Measurements from ENCODE around the gene TMEM154.
A peak's percentile ranks its signal among the peaks of the same experiment; 100 is the strongest.

Gene TMEM154

DNA sequence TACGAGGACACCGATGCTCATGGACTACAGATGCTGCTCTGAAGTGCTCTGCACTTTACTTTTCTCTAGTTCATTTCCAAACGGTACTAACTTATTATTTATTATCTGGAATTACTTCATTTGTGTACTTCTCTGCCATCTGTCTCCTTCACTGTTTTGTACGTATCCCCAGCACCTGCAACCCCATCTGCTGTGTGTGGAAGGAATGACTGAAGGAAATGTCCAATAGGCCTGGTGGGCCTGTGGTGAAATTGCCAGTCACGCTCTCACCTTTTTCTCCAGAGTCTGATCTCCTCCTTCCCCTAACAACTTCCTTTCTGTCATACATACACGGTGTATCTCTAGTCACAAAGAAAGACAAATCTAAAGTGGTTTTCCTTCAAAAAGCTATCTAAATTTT, 12.9 kb downstream of the TMEM154 start:
- no peak overlapping the region for H3K4me3 ChIP-seq (ENCODE audit: low read length)
- no peak for TF ChIP-seq ZNF274 (IDR thresholded peaks at IDR 0.05; ENCODE audit: low read depth, low read length)

GRCh38 chr4:152665691-152666395, 14.0 kb downstream of the TMEM154 start:
- H3K4me3 ChIP-seq (ENCODE audit: low read length) = no peak overlapping the region
- TF ChIP-seq ZNF274 (IDR thresholded peaks at IDR 0.05; ENCODE audit: low read depth, low read length) = no peak

- peak overlapping the region; percentile 27; the same call in 1 of the 2 replicates for H3K4me3 ChIP-seq (ENCODE audit: low read length)
Measured at GRCh38 chr4:152664067-152664378, 15.8 kb downstream of the TMEM154 start.

GRCh38 chr4:152663203-152664066, 16.4 kb downstream of the TMEM154 start:
- H3K4me3 ChIP-seq (ENCODE audit: low read length) = peak overlapping the region; percentile 27; the same call in 1 of the 2 replicates

GRCh38 chr4:152661649-152662048, 18.1 kb downstream of the TMEM154 start:
- TF ChIP-seq ZNF274 (IDR thresholded peaks at IDR 0.05; ENCODE audit: low read depth, low read length) = no peak
- no peak overlapping the region for H3K4me3 ChIP-seq (ENCODE audit: low read length)

More at GRCh38 chr4:152663203-152664066, 16.4 kb downstream of the TMEM154 start:
- TF ChIP-seq ZNF274 (IDR thresholded peaks at IDR 0.05; ENCODE audit: low read depth, low read length) = no peak

DNA sequence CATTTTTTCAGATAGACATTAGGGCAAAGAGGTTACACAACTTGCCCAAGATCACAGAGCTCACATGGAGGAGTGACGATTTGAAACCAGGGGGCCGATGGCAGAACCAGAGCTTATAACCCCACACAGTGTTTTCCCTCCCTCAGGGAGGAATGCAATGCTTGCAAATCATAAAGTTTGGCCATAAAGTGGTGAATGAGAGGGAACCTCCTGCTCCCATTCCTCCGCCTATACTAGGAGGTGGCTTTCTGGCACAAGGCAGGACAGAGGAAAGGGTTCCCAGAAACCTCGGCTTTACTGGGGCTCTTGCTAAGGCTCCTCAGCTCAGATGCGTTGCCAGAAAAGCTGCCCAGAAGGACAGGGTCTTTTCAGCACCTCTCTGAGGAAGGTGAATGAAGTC, 19.3 kb downstream of the TMEM154 start:
- H3K4me3 ChIP-seq (ENCODE audit: low read length) = no peak overlapping the region
- TF ChIP-seq ZNF274 (IDR thresholded peaks at IDR 0.05; ENCODE audit: low read depth, low read length) = no peak

- no peak overlapping the region for H3K4me3 ChIP-seq (ENCODE audit: low read length)
- TF ChIP-seq ZNF274 (IDR thresholded peaks at IDR 0.05; ENCODE audit: low read depth, low read length) = no peak
Measured at GRCh38 chr4:152659806-152660205, 20.0 kb downstream of the TMEM154 start.

DNA sequence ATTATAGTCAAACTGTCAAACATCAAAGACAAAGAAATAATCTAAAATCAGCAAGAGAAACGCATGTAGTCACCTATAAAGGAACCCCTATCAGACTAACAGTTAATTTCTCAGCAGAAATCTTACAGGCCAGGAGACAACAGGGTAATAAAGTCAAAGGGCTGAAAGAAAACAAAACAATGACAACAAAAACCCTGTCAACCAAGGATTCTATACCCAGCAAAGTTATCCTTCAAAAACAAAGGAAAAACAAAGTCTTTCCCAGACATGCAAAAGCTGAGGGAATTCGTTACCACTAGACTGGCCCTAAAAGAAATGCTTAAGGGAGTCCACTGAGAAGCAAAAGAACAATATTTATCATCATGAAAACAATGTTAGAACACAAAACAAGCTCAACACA, 22.1 kb downstream of the TMEM154 start:
- no peak for TF ChIP-seq ZNF274 (IDR thresholded peaks at IDR 0.05; ENCODE audit: low read depth, low read length)

GRCh38 chr4:152655272-152656129, 24.3 kb downstream of the TMEM154 start:
- H3K4me3 ChIP-seq (ENCODE audit: low read length) = no peak overlapping the region
- no peak for TF ChIP-seq ZNF274 (IDR thresholded peaks at IDR 0.05; ENCODE audit: low read depth, low read length)

More for the DNA sequence above, 22.1 kb downstream of the TMEM154 start:
- H3K4me3 ChIP-seq (ENCODE audit: low read length) = no peak overlapping the region

GRCh38 chr4:152652102-152652501, 27.7 kb downstream of the TMEM154 start:
- H3K4me3 ChIP-seq (ENCODE audit: low read length) = no peak overlapping the region

GRCh38 chr4:152651473-152652060, 28.2 kb downstream of the TMEM154 start:
- no peak overlapping the region for H3K4me3 ChIP-seq (ENCODE audit: low read length)
- no peak for TF ChIP-seq ZNF274 (IDR thresholded peaks at IDR 0.05; ENCODE audit: low read depth, low read length)

More at GRCh38 chr4:152652102-152652501, 27.7 kb downstream of the TMEM154 start:
- TF ChIP-seq ZNF274 (IDR thresholded peaks at IDR 0.05; ENCODE audit: low read depth, low read length) = no peak

DNA sequence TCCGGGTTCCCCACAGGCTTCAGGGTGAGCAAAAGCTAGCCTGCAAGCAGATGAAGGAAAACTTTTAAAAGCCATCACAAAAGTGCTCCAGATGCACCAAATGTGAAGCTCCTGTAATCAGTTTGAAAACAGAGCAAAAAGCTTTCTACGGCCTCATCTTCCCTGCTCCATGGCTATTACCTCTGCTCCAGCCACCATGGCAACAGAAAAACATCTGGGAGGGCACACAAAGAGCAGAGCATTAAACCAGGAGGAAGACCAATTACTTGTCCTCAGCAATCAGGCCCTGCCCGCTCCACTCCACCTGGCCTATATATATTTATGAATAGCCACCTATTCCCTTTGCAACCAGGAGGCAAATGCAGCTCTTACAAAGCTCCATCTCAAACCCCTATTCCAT, 33.6 kb downstream of the TMEM154 start:
- TF ChIP-seq ZNF274 (IDR thresholded peaks at IDR 0.05; ENCODE audit: low read depth, low read length) = no peak

GRCh38 chr4:152644130-152644529, 35.7 kb downstream of the TMEM154 start:
- H3K4me3 ChIP-seq (ENCODE audit: low read length) = peak overlapping the region; percentile 5; the same call in 1 of the 2 replicates

More for the DNA sequence above, 33.6 kb downstream of the TMEM154 start:
- no peak overlapping the region for H3K4me3 ChIP-seq (ENCODE audit: low read length)

More at GRCh38 chr4:152644130-152644529, 35.7 kb downstream of the TMEM154 start:
- TF ChIP-seq ZNF274 (IDR thresholded peaks at IDR 0.05; ENCODE audit: low read depth, low read length) = no peak

Measured in GM08714 (cell line).